ENCODE data around the gene FAM186B.

DNA sequence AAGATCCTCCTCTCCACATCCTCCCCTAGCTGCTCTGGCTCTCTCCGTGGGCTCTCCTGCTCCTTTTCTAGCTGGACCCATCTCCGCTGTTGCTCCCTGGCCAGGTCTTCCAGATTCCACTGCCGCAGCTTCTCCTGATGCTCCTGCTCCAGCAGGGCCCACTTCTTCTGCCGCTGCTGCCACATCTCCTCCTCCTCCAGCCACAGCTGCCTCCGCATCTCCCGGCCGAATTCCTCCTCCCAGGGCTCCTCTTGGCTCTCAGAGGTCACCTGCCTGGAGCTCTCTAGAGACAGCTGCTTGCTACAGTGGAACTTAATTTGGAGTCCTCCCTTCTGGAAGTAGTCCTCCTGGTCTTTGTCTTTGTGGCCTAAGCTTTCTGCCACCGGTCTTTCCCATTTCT is 5.5 kb downstream of the FAM186B start:
- TF ChIP-seq, protein P1, sequence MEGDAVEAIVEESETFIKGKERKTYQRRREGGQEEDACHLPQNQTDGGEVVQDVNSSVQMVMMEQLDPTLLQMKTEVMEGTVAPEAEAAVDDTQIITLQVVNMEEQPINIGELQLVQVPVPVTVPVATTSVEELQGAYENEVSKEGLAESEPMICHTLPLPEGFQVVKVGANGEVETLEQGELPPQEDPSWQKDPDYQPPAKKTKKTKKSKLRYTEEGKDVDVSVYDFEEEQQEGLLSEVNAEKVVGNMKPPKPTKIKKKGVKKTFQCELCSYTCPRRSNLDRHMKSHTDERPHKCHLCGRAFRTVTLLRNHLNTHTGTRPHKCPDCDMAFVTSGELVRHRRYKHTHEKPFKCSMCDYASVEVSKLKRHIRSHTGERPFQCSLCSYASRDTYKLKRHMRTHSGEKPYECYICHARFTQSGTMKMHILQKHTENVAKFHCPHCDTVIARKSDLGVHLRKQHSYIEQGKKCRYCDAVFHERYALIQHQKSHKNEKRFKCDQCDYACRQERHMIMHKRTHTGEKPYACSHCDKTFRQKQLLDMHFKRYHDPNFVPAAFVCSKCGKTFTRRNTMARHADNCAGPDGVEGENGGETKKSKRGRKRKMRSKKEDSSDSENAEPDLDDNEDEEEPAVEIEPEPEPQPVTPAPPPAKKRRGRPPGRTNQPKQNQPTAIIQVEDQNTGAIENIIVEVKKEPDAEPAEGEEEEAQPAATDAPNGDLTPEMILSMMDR (conservative IDR thresholded peaks at IDR 0.05; ENCODE audit: low read depth in 2 of 2), result no peak
- no peak for TF ChIP-seq POLR2AphosphoS5 (IDR thresholded peaks at IDR 0.05; ENCODE audit: low read depth)
- no peak for TF ChIP-seq EZH2 (IDR thresholded peaks at IDR 0.05; ENCODE audit: low read depth, unreplicated experiment)
- TF ChIP-seq EZH2phosphoT487 (IDR thresholded peaks at IDR 0.05; ENCODE audit: unreplicated experiment), result no peak
- no peak for TF ChIP-seq ZNF331 (CRISPR knock-in tag; IDR thresholded peaks at IDR 0.05; ENCODE audit: low read depth)
- TF ChIP-seq CREB1 (CRISPR knock-in tag; IDR thresholded peaks at IDR 0.05; ENCODE audit: low read depth), result no peak
- TF ChIP-seq, protein P2, sequence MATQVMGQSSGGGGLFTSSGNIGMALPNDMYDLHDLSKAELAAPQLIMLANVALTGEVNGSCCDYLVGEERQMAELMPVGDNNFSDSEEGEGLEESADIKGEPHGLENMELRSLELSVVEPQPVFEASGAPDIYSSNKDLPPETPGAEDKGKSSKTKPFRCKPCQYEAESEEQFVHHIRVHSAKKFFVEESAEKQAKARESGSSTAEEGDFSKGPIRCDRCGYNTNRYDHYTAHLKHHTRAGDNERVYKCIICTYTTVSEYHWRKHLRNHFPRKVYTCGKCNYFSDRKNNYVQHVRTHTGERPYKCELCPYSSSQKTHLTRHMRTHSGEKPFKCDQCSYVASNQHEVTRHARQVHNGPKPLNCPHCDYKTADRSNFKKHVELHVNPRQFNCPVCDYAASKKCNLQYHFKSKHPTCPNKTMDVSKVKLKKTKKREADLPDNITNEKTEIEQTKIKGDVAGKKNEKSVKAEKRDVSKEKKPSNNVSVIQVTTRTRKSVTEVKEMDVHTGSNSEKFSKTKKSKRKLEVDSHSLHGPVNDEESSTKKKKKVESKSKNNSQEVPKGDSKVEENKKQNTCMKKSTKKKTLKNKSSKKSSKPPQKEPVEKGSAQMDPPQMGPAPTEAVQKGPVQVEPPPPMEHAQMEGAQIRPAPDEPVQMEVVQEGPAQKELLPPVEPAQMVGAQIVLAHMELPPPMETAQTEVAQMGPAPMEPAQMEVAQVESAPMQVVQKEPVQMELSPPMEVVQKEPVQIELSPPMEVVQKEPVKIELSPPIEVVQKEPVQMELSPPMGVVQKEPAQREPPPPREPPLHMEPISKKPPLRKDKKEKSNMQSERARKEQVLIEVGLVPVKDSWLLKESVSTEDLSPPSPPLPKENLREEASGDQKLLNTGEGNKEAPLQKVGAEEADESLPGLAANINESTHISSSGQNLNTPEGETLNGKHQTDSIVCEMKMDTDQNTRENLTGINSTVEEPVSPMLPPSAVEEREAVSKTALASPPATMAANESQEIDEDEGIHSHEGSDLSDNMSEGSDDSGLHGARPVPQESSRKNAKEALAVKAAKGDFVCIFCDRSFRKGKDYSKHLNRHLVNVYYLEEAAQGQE (IDR thresholded peaks at IDR 0.05; ENCODE audit: unreplicated experiment), result no peak
- TF ChIP-seq, protein P3, sequence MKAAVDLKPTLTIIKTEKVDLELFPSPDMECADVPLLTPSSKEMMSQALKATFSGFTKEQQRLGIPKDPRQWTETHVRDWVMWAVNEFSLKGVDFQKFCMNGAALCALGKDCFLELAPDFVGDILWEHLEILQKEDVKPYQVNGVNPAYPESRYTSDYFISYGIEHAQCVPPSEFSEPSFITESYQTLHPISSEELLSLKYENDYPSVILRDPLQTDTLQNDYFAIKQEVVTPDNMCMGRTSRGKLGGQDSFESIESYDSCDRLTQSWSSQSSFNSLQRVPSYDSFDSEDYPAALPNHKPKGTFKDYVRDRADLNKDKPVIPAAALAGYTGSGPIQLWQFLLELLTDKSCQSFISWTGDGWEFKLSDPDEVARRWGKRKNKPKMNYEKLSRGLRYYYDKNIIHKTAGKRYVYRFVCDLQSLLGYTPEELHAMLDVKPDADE (IDR thresholded peaks at IDR 0.05), result no peak

Measured in GM23338 (cell line).